Ishikawa (cell line): Measurements from ENCODE around the gene CARD8.

Source experiments
- CEBPB ChIP-seq: IDR thresholded peaks from 2 replicates; pipeline ENCODE4 v1.6.1; 2012
- CREB1 ChIP-seq: IDR thresholded peaks from 2 replicates; pipeline ENCODE4 v1.6.1; 2012; ENCODE audit warnings: low read depth
- EGR1 ChIP-seq: IDR thresholded peaks from 2 replicates; pipeline ENCODE4 v1.6.1; 2012
- EP300 ChIP-seq: IDR thresholded peaks from 2 replicates; pipeline ENCODE4 v1.6.1; 2012; ENCODE audit warnings: borderline replicate concordance
- FOXM1 ChIP-seq: IDR thresholded peaks from 2 replicates; pipeline ENCODE4 v1.6.1; 2012; ENCODE audit warnings: low read depth, borderline replicate concordance
- NFIC ChIP-seq: IDR thresholded peaks from 2 replicates; pipeline ENCODE4 v1.6.1; 2012
- RAD21 ChIP-seq: IDR thresholded peaks from 2 replicates; pipeline ENCODE4 v1.6.1; 2012; ENCODE audit warnings: low read depth
- TAF1 ChIP-seq: IDR thresholded peaks from 2 replicates; pipeline ENCODE4 v1.6.1; 2012; ENCODE audit warnings: low read depth, mild to moderate bottlenecking
- TCF12 ChIP-seq: IDR thresholded peaks from 2 replicates; pipeline ENCODE4 v1.6.1; 2012; ENCODE audit warnings: low read depth
- TEAD4 ChIP-seq: IDR thresholded peaks from 2 replicates; pipeline ENCODE4 v1.6.1; 2012
- YY1 ChIP-seq: IDR thresholded peaks from 2 replicates; pipeline ENCODE4 v1.6.1; 2012; ENCODE audit warnings: low read depth
- ZBTB7A ChIP-seq: IDR thresholded peaks from 2 replicates; pipeline ENCODE4 v1.6.1; 2012; ENCODE audit warnings: low read depth
- TF ChIP-seq, protein P1 (sequence below): IDR thresholded peaks from 2 replicates; pipeline ENCODE4 v1.6.1; 2012; ENCODE audit warnings: low read depth, mild to moderate bottlenecking
- TF ChIP-seq, protein P2 (sequence below): IDR thresholded peaks from 2 replicates; pipeline ENCODE4 v1.6.1; 2012
- TF ChIP-seq, protein P3 (sequence below): IDR thresholded peaks from 2 replicates; pipeline ENCODE4 v1.6.1; 2012

CARD8 gene, protein sequence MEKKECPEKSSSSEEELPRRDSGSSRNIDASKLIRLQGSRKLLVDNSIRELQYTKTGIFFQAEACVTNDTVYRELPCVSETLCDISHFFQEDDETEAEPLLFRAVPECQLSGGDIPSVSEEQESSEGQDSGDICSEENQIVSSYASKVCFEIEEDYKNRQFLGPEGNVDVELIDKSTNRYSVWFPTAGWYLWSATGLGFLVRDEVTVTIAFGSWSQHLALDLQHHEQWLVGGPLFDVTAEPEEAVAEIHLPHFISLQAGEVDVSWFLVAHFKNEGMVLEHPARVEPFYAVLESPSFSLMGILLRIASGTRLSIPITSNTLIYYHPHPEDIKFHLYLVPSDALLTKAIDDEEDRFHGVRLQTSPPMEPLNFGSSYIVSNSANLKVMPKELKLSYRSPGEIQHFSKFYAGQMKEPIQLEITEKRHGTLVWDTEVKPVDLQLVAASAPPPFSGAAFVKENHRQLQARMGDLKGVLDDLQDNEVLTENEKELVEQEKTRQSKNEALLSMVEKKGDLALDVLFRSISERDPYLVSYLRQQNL

DNA sequence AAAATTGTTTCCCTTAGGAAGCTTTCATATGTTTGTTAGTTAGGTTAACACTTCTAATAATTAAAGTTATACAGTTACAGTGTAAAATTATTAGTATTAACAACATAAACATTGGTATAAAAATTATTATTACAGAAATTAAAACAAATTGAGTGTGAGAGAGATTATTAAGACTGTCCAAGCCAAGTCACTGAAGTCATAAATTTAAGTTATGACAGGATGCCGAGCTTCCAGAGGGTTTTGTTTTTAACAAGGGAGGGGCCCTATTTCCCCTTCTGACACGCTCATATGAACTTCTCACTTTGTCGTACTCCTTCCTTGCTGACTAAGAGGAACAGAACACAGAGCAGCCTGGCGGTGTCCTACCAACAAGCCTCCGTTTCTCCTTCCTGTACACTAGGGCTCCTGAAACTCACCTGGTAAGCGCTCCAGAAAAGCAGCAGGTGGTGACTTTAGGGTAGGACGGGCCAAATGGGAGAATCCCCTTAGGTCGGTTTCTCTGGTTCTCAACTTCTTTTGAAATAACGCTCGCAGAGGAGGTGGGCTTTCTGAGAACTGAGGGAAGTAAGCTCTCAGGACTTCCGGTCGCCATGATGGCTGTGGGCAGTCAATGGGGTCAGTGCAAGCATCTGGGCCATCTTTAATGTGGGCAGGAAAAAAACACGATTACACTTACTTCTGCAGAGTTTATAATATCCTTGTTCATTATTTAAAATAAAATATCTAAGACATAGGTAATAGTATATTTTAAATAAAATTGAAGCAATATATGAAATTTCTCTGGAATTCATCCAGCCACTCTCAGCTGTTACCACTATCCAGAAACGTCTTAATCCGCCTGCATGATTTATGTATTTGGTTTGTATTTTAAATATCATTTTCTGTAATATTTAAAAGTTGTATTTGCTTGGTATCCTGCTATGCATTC lies at the start of gene CARD8:
TSS of gene CARD8 (minus strand) at position 537 of the 928 bp plus-strand sequence. CDS start 14,892 bp downstream, outside the sequence.
- TF ChIP-seq RAD21, result no peak
- TF ChIP-seq, protein P1, sequence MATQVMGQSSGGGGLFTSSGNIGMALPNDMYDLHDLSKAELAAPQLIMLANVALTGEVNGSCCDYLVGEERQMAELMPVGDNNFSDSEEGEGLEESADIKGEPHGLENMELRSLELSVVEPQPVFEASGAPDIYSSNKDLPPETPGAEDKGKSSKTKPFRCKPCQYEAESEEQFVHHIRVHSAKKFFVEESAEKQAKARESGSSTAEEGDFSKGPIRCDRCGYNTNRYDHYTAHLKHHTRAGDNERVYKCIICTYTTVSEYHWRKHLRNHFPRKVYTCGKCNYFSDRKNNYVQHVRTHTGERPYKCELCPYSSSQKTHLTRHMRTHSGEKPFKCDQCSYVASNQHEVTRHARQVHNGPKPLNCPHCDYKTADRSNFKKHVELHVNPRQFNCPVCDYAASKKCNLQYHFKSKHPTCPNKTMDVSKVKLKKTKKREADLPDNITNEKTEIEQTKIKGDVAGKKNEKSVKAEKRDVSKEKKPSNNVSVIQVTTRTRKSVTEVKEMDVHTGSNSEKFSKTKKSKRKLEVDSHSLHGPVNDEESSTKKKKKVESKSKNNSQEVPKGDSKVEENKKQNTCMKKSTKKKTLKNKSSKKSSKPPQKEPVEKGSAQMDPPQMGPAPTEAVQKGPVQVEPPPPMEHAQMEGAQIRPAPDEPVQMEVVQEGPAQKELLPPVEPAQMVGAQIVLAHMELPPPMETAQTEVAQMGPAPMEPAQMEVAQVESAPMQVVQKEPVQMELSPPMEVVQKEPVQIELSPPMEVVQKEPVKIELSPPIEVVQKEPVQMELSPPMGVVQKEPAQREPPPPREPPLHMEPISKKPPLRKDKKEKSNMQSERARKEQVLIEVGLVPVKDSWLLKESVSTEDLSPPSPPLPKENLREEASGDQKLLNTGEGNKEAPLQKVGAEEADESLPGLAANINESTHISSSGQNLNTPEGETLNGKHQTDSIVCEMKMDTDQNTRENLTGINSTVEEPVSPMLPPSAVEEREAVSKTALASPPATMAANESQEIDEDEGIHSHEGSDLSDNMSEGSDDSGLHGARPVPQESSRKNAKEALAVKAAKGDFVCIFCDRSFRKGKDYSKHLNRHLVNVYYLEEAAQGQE, result peak; percentile 12; the same call in 1 of the 2 replicates
- TF ChIP-seq EGR1, result peak; percentile 95
- TF ChIP-seq TAF1, result peak; percentile 99
- TF ChIP-seq, protein P2, sequence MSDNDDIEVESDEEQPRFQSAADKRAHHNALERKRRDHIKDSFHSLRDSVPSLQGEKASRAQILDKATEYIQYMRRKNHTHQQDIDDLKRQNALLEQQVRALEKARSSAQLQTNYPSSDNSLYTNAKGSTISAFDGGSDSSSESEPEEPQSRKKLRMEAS, result peak; percentile 16
- no peak for TF ChIP-seq CREB1
- no peak for TF ChIP-seq ZBTB7A
- TF ChIP-seq TEAD4, result no peak
- no peak for TF ChIP-seq TCF12
- no peak for TF ChIP-seq EP300
- no peak for TF ChIP-seq CEBPB
- TF ChIP-seq, protein P3, sequence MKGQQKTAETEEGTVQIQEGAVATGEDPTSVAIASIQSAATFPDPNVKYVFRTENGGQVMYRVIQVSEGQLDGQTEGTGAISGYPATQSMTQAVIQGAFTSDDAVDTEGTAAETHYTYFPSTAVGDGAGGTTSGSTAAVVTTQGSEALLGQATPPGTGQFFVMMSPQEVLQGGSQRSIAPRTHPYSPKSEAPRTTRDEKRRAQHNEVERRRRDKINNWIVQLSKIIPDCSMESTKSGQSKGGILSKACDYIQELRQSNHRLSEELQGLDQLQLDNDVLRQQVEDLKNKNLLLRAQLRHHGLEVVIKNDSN, result 0 out of 2 replicates have a peak, but pooled peaks have one; percentile 6
- no peak for TF ChIP-seq FOXM1
- peak; percentile 7; the same call in 1 of the 2 replicates for TF ChIP-seq NFIC
- TF ChIP-seq YY1, result peak; percentile 100

DNA sequence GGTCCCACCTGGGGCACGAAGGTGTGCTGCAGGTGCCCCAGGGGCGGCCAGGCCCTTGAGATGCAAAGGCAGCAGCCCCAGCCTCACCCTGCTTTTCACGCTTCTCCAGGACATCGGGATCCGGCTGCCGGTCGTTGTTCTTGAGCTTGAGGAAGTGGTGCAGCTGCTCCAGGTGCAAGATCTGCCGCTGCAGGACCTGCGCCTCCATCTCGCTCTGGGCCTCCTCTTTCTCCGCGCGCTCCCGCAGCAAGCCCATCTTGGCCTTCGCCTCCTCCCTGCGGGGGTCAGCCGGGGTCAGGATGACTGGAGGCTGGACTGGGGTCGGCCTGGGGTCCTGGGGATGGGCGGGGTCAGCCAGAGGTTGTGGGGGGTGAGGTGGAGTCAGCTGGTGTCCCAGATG lies 48.2 kb upstream of the CARD8 start:
- TF ChIP-seq CREB1, result no peak

- TF ChIP-seq TCF12, result no peak
- TF ChIP-seq RAD21, result no peak
- no peak for TF ChIP-seq ZBTB7A
- no peak for TF ChIP-seq TAF1
- no peak for TF ChIP-seq EGR1
- TF ChIP-seq, protein P2, result no peak
- TF ChIP-seq FOXM1, result no peak
- no peak for TF ChIP-seq NFIC
- no peak for TF ChIP-seq CREB1
- TF ChIP-seq, protein P3, result no peak
- TF ChIP-seq, protein P1, result no peak
- no peak for TF ChIP-seq TEAD4
- no peak for TF ChIP-seq YY1
- TF ChIP-seq CEBPB, result no peak
- TF ChIP-seq EP300, result no peak
Observed at GRCh38 chr19:48303367-48303766, 47.7 kb upstream of the CARD8 start.

DNA sequence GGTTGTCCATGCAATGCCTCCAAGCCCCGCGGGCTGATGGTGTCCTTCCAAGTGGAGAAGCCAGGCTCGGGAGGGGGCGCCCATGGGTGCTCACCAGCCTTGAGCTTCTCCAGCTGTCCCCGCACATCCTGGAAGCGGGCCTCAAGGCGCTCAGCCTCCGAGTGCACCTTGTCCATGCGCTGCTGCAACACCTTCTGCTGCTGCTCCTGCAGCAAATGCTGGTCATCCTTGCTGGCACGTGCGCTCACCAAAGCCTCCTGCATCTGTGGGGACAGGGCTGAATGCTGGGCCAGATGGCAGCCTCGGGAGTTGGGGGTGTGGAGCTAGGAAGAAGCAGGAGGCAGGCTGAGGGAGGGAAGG lies 46.9 kb upstream of the CARD8 start:
- no peak for TF ChIP-seq YY1
- TF ChIP-seq NFIC, result no peak
- no peak for TF ChIP-seq RAD21
- no peak for TF ChIP-seq EGR1
- TF ChIP-seq CREB1, result no peak
- TF ChIP-seq TCF12, result no peak
- TF ChIP-seq CEBPB, result no peak
- TF ChIP-seq FOXM1, result no peak
- TF ChIP-seq TEAD4, result no peak
- TF ChIP-seq ZBTB7A, result no peak
- TF ChIP-seq, protein P1, result no peak
- TF ChIP-seq TAF1, result no peak
- TF ChIP-seq EP300, result no peak
- TF ChIP-seq, protein P3, result no peak
- TF ChIP-seq, protein P2, result no peak
